Transverse colon (tissue), 4 donors: Measurements from ENCODE around the gene SPEN.

ENCODE experiments used
- CTCF ChIP-seq, 5 experiments: fragments of 200-600 bp in 3 of 5; fragments of 450-650 bp in 2 of 5; sonication (generic) in 3 of 5; IDR thresholded peaks; 1 replicate in 2 of 5; 2 replicates in 3 of 5; pipeline ENCODE4 v1.5.1; 2016 to 2017; ENCODE audit warnings: antibody characterized with exemption in 5 of 5, inconsistent platforms in 3 of 5, mild to moderate bottlenecking in 2 of 5, moderate library complexity in 1 of 5
- POLR2A ChIP-seq: fragments of 450-650 bp; IDR thresholded peaks from one replicate; pipeline ENCODE4 v1.6.1; 2016; ENCODE audit warnings: antibody characterized with exemption, mild to moderate bottlenecking, moderate library complexity
- POLR2AphosphoS5 ChIP-seq, 3 donors: sonication (generic); formaldehyde crosslinking; IDR thresholded peaks; one replicate each; pipeline ENCODE4 v1.6.1; 2016; ENCODE audit warnings: antibody characterized with exemption in 3 of 3

GRCh38 chr1:15959424-15959823 is 111.9 kb downstream of the SPEN start:
- no peak for TF ChIP-seq CTCF (IDR thresholded peaks at IDR 0.05)
- TF ChIP-seq POLR2A = no peak
- no peak for TF ChIP-seq POLR2AphosphoS5 (IDR thresholded peaks at IDR 0.05)
